HG03378 (cell line): ENCODE measurements around the gene LRRIQ4.

Source experiments
- ATAC-seq: cut with Tn5 transposase; IDR thresholded peaks from one replicate; pipeline ENCODE4 v1.9.1; 2021; ENCODE audit warnings: mild to moderate bottlenecking, moderate library complexity; ENCODE audit not compliant: unreplicated experiment

Gene LRRIQ4

DNA sequence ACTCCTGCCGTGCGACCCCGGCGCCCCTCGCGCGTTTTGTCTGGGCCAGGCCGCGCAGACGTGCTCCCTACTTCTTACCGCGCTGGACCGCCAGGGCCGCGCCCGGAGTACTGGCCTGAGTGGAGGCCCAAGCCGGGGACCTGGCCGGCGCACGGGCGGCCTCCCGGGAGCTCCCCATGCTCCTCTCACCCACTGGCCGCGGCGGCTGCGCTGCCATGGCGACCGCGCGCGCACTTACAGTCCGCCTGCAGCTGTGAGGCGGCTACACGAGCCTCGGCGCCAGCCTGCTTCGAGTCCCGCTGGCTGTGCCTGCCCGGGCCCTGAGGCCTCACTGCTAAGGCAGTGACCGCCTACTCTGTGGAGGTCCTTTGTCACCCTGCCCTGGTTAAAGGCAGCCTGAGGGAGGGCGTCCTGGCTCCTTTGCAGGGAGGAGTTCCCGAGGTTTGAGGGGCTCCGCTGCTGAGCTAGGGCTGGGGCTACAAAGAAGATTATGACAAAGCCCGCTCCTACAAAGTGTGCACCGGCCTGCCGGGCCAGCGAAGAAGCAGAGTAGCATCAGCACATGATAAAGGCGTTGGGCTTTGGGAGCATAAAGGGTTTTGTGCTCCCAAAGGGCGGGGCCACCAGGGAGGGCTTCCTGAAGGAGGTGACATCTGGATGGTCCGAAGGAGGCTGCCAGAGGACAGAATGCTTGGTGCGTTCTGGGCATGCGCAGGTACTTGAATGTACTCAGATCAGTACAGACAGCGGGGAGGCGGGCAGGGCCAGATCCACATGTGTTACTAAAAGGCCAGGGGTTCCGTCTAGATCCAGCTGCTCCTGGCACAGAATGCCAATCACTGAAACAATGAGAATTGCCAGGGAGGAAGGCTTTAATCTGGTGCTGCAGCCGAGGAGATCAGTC, at the start of gene LRRIQ4, which contains the start of gene LRRC34:
LRRIQ4 (plus strand) TSS at position 539 of the 904 bp plus-strand sequence. CDS start 9,052 bp downstream, outside the sequence.
LRRC34 (minus strand) TSS at position 573 of the 904 bp plus-strand sequence; CDS start at position 217, 356 bp downstream.
- peak; percentile 67 for ATAC-seq

DNA sequence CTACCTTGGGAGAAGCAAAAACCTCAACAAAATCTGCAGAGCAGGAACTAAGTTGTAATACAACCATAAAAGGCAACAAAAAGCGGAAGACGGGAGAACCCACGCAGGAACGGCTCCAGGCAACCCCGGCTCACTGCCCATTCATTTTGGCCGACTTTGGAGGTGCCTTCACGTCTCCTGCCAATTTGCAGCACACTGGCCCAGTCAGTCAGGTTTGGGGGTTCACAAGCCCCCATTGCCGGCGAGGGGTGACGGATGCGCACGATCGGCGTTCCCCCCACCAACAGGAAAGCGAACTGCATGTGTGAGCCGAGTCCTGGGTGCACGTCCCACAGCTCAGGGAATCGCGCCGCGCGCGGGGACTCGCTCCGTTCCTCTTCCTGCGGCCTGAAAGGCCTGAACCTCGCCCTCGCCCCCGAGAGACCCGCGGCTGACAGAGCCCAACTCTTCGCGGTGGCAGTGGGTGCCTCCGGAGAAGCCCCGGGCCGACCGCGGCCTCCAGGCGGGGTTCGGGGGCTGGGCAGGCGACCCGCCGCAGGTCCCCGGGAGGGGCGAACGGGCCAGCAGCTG, 48.3 kb upstream of the LRRIQ4 start:
- ATAC-seq = peak; percentile 37

DNA sequence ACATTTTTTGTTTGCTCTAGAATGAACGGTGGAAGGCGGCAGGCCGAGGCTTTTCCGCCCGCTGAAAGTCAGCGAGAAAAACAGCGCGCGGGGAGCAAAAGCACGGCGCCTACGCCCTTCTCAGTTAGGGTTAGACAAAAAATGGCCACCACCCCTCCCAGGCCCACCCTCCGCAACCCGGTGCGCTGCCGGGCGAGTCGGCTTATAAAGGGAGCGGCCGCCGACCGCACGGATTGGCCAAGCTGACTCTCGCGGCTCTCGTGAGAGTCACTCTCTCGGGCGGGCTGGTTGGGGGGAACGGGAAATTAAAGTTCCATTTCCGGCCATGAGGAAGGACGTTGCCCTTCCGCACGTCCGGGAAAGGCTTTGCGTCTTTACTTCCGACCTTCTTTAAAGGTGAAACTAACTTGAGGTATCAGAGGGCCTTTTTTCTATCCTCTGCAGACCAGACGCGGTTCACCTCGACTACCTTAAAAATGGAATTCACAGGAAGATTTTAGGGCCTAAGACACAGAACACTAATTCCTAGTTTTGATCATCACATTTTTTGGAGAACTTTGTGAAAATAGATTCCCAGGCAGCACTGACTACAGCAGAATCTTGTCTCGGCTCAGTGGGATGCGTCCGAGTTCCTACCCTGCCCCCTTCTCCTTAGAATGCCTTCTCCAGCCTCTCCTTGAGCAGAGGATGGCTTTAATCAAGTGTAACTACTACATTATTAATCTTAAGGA, 47.6 kb upstream of the LRRIQ4 start, which contains the start of gene TERC:
TERC (minus strand) TSS at position 179 of the 731 bp plus-strand sequence.
- peak; percentile 54 for ATAC-seq

DNA sequence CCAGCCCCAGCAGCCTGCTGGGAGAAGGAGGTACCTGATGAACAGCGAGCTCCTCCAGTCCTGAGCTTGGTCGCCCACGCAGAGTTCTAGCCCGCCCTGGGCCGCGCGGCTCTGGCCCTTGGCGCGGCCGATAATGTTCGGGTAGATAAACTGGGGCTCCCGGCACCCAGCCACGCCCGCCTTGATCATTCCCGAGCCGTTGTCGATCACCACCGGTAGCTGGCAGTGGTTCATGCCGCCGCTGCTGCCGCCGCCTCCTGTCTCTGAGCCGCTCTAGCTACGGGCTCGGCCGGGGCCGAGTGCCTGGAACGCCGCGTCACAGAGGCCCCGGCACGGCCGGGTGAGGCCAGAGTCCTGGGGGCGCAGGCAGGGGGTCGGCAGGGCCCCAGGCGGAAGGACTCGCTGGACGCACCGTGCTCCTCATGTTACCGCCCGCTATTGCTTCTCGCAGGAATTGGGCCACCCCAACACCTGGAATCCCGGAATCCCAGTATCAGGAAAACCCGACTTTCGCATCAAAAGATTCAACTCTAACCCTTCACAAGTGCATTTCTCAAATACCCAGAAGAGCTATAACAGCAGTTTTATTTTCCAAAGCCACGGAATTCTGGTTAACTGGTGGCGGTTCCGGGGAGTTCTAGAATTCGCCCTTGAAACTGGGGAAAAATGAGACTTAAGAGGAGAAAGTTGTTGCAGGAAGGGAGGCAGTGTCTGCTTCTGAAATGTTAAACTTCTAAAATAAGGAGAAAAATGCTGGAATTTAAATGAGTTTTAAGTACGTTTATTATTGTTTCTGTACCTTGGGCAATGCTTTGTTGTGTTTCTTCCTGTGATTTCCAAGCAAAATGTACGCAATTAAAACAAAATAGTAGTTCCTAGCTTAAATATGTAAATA, 43.1 kb upstream of the LRRIQ4 start, which contains the start of gene ACTRT3:
ACTRT3 (minus strand) TSS at position 275 of the 895 bp plus-strand sequence; CDS start at position 234, 41 bp downstream.
- ATAC-seq = peak; percentile 21

DNA sequence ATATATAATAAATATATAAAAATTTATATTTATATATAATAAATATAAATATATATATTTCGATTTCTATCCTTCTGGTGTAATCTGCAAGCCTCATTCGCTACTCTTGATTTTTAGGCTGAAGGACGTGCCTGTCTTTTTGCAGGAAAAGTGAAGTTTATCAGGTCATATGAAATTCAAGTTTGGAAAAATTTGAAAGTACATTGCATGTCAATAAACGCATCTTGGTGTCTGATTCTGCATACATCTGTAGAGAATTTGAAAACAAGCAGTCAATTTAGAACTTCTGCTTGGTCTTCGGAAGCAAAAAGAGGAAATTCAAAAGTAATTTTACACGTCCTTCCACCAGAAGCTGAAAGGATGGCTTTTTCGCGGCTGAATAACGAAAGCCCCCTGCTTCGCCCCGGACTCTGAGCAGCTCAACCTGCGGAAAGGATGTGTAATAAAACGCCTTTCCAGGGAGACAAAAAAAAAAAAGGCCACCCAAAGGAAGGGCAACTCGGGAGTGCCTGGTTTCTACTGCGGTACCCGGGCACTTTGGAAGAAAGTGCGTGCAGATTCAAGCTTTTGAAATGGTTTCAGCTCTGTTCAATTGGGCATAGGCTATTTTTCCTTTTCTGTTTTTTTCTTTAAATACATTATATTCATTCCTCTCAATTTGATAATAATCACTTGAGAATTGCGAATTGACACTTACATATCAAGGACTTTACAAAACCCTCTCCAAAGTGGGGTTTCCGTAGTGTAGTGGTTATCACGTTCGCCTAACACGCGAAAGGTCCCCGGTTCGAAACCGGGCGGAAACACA, 41.0 kb upstream of the LRRIQ4 start:
- peak; percentile 24 for ATAC-seq

DNA sequence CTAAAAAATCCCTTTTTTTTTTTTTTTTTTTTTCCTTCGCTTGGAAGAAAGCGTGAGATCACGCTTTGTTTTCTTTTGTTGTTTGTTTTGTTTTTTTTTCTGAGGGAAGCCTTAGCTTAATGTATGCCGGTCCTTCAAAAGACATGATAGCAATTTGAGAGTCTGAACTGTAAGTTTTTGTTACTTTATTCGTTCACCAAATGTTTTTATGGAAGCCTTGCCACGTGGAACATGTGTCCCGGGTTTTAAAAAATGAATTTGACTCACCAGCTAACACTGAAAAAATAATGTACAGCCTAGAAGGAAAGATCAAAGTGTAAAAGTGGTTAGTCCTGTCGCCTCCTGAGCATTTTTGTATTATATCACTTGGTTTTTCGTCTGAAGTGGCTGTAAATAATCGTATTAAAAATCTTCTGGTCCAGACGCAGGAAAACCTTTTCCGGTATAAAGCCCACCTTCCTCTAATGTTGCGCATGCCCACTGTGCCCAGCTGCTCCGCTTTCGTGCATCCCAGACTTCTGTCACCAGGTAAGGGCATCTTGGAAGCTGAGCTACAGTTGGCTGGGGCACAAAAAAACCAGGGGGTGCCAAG, 40.3 kb upstream of the LRRIQ4 start:
- ATAC-seq = peak; percentile 15

DNA sequence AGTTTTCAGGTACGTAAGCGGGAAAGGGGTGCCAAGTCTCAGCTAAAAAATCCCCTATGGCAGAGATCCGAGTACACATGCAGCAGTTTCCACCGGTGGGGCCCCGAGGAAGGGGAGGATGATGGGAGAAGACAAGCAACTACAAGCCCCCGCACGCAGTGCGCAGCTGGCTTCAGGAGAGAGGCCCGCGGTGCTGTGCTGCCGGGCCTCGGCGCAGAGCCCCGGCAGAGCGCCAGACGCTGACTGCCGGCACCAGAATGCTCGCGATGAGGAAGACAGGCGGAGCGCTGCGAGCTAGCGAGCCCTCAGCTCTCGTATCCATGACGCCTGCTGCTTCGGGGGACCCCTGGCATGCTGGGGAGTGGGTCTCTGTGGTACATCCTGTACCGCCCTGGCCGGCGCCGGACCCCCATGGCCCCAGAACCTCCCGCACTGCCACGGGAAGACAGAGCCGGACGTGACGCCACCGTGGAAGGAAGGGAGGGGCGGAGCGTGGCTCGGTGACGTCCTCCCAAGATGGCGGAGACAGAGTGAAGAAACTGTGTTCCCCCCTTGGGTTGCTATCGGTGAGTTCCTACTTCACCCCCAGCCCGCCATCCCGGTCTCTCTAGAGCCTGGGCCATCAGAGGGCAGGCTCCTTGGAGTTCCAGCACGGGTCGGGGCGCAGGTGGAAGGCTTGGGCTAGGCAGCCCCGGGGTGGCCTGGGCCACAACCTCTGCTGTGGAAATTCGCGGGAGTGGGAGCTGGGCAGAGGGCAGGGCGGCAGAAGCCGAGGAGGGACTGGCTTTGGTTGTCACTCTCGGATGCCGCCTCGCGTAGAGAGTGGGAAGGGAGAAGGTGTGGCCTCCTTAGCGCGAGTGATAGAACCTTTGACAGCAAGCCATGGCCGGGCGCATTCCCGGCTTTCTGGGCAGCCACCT, 39.5 kb upstream of the LRRIQ4 start, which contains the start of gene MYNN:
MYNN (plus strand) TSS at position 500 of the 920 bp plus-strand sequence. CDS start 900 bp downstream, outside the sequence.
- ATAC-seq = peak; percentile 84

DNA sequence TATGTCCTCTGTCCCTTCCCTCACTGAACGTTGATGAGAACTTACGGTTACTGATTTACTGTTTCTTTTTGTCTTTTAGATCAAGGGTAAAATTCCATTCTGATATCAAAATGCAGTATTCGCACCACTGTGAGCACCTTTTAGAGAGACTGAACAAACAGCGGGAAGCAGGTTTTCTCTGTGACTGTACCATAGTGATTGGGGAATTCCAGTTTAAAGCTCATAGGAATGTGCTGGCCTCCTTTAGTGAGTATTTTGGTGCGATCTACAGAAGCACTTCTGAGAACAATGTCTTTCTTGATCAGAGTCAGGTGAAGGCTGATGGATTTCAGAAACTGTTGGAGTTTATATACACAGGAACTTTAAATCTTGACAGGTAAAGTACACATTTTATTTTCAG, 38.5 kb upstream of the LRRIQ4 start:
- ATAC-seq = no peak

DNA sequence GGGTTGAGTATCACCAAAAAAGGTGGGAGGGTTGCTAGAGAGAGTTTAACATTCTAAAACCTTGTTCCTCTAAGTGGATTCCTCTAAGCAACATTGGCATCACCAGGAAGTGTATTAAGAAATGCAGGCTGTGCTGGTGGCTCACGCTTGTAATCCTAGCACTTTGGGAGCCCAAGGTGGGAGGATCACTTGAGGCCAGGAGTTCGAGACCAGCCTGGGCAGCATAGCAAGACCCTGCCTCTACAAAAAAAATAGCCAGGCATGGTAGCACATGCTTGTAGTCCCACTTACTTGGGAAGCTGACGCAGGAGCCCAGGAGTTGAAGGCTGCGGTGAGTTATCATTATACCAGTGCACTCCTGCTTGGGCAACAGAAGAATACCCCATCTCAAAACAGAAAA, 34.8 kb upstream of the LRRIQ4 start:
- ATAC-seq = no peak

DNA sequence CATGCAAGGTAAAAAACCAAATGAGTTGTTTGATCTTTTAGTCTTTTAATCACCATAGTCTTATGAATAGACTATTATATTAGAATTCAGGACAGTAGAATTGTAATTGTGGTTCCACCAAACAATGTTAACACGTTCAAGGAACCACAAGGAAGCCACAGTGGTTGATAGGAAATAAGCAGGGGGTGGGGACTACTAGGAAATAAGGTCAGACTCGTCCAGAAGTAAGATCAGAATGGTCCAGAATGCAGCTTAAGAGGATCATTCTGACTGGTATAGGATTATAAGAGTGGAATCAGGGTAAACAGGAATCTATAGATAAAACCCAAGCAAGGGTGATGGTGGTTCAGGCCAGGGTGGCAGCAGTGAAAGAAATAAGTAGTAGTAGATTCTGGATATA, 31.9 kb upstream of the LRRIQ4 start:
- ATAC-seq = no peak

DNA sequence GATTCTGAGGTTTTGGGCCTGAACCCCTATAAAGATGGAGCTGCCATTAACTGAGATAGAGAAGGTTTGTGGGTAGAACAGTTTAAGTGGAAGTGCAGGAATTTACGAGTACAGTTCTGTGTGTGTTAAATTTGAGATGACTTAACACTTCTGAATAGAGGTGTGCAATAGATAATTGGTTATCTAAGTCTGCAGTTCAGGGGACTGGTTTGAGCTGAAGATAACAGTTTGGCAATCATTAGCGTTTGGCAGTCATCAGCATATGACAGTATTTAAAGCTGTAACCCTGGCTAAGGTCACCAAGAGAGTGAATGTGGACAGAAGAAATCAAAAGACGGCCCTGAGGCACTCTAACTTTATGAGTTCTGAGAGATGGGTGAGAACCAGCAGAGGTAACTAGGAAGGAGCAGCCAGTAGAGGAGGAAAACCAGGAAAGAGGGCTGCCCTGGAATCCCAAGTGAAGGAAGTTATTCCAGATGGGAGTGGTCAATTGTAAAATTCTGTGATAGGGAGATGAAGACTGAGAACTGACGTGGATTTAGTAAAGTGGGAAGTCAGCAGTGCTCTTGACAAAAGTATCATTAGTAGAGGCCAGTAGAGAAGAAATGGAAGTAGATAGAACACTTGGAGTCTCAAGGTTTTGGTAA, 31.3 kb upstream of the LRRIQ4 start:
- no peak for ATAC-seq

DNA sequence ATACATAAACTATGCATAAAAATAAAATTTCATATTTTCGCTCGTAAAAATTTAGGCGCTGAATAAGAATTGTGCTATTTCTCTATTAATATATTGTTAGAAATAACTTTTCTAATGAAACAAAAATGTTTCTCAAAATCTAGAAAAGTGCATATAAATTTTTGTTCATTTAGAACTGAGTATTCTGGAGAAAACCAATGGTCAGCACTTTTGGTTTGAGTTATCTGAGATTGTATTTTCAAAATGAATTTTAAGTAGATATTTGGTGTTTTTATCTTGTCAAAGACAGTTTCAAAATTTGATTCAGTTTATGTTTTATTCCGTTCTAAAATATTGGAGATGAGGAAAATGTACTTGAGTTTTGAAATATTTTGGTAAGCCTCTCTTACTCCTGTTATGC, 25.6 kb upstream of the LRRIQ4 start:
- no peak for ATAC-seq

DNA sequence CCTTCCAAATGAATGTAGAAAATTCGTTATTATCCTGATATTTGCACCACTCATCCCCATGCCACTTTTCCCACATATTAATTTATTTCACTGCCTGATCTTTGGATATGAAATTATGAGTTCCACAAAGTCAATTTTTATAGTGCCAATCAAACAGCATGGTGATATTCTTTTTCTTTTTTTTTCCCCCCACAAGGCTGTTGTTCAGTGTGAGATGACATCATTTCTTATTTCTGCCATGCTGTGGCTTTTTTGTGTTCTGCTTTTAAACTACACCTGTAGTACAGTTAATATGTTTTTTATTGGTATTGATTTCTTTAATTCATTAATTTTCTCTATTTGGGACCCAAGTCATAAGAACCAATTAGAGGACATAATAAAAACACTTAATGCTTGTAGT, 24.9 kb upstream of the LRRIQ4 start:
- ATAC-seq = no peak

DNA sequence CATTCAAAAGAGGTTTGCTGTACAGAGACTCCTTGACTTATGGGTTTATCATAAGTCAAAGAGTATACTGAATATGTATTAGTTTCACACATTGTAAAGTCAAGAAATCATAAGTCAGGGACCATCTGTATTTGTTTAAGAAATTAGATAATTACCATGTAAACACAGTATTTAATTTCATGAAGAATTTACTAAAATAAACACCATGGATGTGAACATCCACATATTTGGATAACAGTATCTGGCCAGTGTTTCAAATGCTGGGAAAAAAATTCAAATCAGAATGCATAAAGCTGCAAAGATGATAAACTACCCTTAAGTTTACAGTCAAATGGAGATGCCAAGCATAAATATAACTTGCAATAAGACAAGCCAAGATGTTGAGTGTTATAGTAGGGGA, 22.5 kb upstream of the LRRIQ4 start:
- ATAC-seq = no peak

DNA sequence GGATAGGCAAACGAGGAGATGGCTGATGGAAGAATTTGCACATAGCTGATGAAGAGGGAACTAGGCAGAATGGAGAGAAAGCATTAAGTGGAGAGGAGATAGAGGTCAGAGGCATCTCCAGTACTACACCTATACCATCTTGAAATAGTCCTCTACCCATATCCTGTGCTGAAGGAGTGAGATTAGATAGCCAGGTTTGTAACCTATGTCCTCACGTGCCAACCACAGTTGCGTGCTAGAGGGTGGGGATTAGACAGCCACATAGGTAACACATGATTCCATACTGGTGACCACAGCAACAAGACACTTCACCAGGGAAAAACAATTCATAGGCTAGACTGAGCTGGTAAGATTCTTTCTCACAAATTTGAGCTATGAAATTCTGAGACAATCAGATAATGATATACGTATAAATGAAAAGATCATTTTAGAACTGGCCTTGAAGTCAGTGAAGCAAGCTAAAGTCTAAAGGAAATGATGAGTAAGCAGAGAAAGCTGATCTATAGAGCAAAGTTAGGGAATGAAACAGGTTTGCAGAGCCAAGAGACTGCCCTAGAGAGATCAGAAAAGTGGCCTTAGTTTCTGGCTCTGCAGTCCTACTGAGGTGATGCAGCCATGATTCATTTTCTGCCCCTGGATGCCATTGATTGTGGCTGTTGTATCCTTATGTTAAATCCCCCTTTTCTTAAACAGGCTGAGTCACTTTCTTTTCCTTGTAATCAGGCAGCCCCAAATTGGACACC, 21.8 kb upstream of the LRRIQ4 start:
- ATAC-seq = no peak

DNA sequence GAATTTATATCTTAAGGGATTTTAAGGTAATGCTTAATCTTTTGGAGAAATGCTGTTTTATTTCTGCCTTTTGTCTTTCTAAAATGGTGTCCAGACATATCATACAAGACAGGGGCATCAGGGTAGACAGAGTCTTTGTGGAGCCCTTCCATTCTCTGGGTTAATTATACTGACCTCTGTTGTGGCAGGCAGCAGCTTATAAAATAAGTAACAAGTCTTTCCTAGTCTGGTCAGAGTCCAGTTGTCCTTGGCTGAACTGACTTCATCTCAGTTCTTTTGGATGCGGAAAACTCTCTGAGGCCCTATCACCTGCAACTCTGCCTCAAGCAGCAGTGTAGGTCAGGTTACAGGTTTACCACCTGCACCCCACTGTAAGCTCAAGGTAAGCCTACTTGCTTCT, 20.3 kb upstream of the LRRIQ4 start:
- ATAC-seq = no peak

DNA sequence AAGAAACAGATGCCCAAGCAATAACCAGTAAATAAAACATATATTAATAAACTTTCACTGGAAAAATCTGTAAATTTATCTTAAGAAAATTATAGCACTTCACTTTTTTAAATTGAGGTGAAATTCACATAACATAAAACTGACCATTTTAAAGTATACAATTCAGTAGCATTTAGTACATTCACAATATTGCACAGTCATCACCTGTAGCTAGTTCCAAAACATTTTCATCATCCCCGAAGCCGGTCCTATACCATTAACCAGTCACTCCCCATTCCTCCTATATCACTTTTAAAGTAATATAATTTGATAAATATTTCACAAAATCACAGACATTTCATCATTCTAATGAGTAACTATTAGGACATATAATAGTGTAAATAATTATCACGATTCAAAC, 8.0 kb upstream of the LRRIQ4 start:
- ATAC-seq = no peak
